Esophagus muscularis mucosa (tissue), 4 donors: ENCODE data around the gene HS6ST3. TPM values are rescaled to one million over a fixed set of nuclear protein-coding genes. Genes with fewer than 3 reads are reported as not detected.

Experiments used
- DNase-seq: peaks from one replicate; pipeline ENCODE4 v3.0.0-alpha.2; 2017; ENCODE audit errors: extremely low spot score
- H3K27ac ChIP-seq, 4 donors: fragments of 200-600 bp; sonication (generic); replicated peaks in 1 of 4; 1 replicate in 3 of 4; 2 replicates in 1 of 4; pipeline ENCODE4 v1.5.1; 2016 to 2019; ENCODE audit warnings: mild to moderate bottlenecking in 1 of 4
- H3K27me3 ChIP-seq, 4 donors: fragments of 200-600 bp; sonication (generic); one replicate each; pipeline versions ENCODE4 v1.5.1 to v1.6.0; 2016 to 2019
- H3K36me3 ChIP-seq, 4 donors: fragments of 200-600 bp; sonication (generic); one replicate each; pipeline ENCODE4 v1.5.1; 2016 to 2019
- H3K4me1 ChIP-seq, 4 donors: fragments of 200-600 bp; sonication (generic); one replicate each; pipeline ENCODE4 v1.5.1; 2016 to 2019
- H3K4me3 ChIP-seq, 4 donors: fragments of 200-600 bp; sonication (generic); 1 replicate in 2 of 4; 2 replicates in 2 of 4; pipeline ENCODE4 v1.5.1; 2016 to 2019; ENCODE audit warnings: mild to moderate bottlenecking in 4 of 4, moderate library complexity in 1 of 4
- H3K9me3 ChIP-seq, 4 donors: fragments of 200-600 bp; sonication (generic); 1 replicate in 3 of 4; 2 replicates in 1 of 4; pipeline ENCODE4 v1.5.1; 2016 to 2019
- CTCF ChIP-seq, 3 experiments: fragments of 200-600 bp in 2 of 3; fragments of 450-650 bp in 1 of 3; sonication (generic) in 2 of 3; IDR thresholded peaks; one replicate each; pipeline ENCODE4 v1.5.1; 2017 to 2019; ENCODE audit warnings: antibody characterized with exemption in 3 of 3, mild to moderate bottlenecking in 2 of 3, moderate library complexity in 1 of 3
- EP300 ChIP-seq: sonication (generic); formaldehyde crosslinking; IDR thresholded peaks from one replicate; pipeline ENCODE4 v1.6.1; 2017; ENCODE audit warnings: antibody characterized with exemption
- POLR2A ChIP-seq: fragments of 450-650 bp; IDR thresholded peaks from one replicate; pipeline ENCODE4 v1.6.1; 2017; ENCODE audit warnings: antibody characterized with exemption, moderate library complexity, mild to moderate bottlenecking, low read depth
- POLR2AphosphoS5 ChIP-seq, 2 donors: sonication (generic); formaldehyde crosslinking; IDR thresholded peaks; one replicate each; pipeline ENCODE4 v1.6.1; 2017; ENCODE audit warnings: antibody characterized with exemption in 2 of 2
- WGBS: methylation state at CpG from one replicate; pipeline ENCODE4 v1.1.5; 2018; 5-methylcytosine and 5-hydroxymethylcytosine counted together
- intact Hi-C: fragments of 100-400 bp; cut with DNase I; formaldehyde crosslinking; loops from one replicate; pipeline ENCODE4 v1.15.1; 2023
- total RNA-seq, 4 donors: library from RNA; depleted of rRNA; stranded (reverse); fragments of >200 nt; gene quantifications; one replicate each; pipeline versions ENCODE4 v1.1.0 to v1.2.1, GENCODE V29; 2016

Gene HS6ST3
- total RNA-seq, 4 donors from 2014 or later: 4.6 to 12.4 (median 7.9) TPM

- Histone ChIP-seq H3K27ac (no peak overlapping the region), H3K27me3 (no peaks in the 10 kb centered on the region), H3K36me3 (no peaks in the 10 kb centered on the region), H3K4me3 (no peak overlapping the region), H3K4me1 (no peaks in the 10 kb centered on the region), H3K9me3 (no peaks in the 10 kb centered on the region)
- DNase-seq: no peak
- 87% methylated on average over 6 of the region's 6 CpGs for WGBS
- intact Hi-C loops: no loop called here
- TF ChIP-seq CTCF (IDR thresholded peaks at IDR 0.05) (no peak), POLR2A (no peak), POLR2AphosphoS5 (IDR thresholded peaks at IDR 0.05) (no peak), EP300 (no peak)
Observed at GRCh38 chr13:96417939-96418685, 328.2 kb downstream of the HS6ST3 start.

DNA sequence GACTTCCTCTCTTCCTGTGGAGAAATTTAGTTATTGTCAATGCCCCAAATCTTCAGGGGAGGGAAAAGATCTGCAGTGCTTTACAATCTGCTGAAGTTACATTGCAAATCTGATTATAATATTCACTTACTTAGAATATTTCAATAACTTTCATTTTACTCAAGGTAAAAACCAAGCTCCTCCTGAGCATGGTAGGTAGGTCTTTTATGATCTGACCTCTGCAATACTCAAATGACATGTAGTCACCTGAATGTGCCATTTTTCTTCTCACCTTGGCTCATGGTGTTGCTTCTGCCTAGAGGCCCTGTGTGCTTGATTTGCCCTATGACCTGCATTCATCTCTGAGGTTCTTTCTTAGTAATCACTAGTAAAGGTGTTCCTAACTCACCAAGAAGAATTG, 331.4 kb downstream of the HS6ST3 start:
- H3K9me3 ChIP-seq: no peaks in the 10 kb centered on the region
- no peak overlapping the region for H3K4me3 ChIP-seq
- no peaks in the 10 kb centered on the region for H3K4me1 ChIP-seq
- DNase-seq: no peak
- H3K27me3 ChIP-seq: no peaks in the 10 kb centered on the region
- TF ChIP-seq EP300 (no peak), CTCF (IDR thresholded peaks at IDR 0.05) (no peak), POLR2A (no peak), POLR2AphosphoS5 (IDR thresholded peaks at IDR 0.05) (no peak)
- intact Hi-C loops: no loop called here
- no peak overlapping the region for H3K27ac ChIP-seq
- no peaks in the 10 kb centered on the region for H3K36me3 ChIP-seq

DNA sequence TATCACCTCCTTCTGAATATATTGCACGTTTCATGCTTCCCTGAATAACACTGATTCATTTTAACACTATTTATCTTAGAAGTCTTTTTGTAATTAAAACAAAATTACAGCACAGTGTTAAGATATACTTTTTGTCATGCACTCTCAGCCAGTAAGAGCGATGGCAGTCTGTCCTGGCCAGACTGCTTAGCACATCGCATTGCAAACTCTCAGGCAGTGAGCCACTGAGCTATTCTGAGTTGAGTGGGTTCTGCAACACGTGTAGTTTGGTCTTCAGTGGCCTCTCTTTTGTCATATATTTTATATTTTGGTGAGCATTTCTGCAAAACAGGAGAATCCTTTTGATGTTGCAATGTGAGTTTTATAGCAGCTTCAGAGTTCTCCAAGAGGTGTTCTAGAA, 332.1 kb downstream of the HS6ST3 start:
- WGBS: 69% methylated on average over 4 of the region's 4 CpGs
- TF ChIP-seq CTCF (IDR thresholded peaks at IDR 0.05) (no peak), POLR2A (no peak), EP300 (no peak), POLR2AphosphoS5 (IDR thresholded peaks at IDR 0.05) (no peak)

DNA sequence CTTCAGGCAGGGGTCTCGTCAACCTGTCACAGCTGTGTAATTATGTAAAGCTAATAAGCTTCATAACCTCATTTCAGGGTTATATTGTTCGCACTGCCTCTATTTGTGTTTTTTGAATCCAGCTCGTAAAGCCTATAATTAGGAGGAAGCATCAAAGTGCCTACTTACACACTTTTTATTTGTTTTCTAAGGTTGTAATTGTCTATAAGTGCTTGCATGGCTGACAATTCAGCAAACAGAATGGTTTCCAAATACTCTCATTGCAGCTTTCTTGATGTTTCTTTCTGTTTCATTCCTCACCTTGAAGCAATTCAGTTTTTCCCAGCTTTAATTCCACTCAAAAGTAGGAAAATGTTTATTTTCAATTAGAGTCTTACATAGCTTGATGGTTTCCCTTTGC, 336.3 kb downstream of the HS6ST3 start:
- no peaks in the 10 kb centered on the region for H3K27me3 ChIP-seq
- WGBS: 91% methylated on average over 3 of the region's 3 CpGs
- no peak for DNase-seq
- intact Hi-C loops: no loop called here
- TF ChIP-seq POLR2AphosphoS5 (IDR thresholded peaks at IDR 0.05): no peak
- no peak for TF ChIP-seq POLR2A
- no peak for TF ChIP-seq EP300
- no peak for TF ChIP-seq CTCF (IDR thresholded peaks at IDR 0.05)
- no peak overlapping the region for H3K27ac ChIP-seq
- no peaks in the 10 kb centered on the region for H3K4me1 ChIP-seq
- no peaks in the 10 kb centered on the region for H3K9me3 ChIP-seq
- no peak overlapping the region for H3K4me3 ChIP-seq
- H3K36me3 ChIP-seq: no peaks in the 10 kb centered on the region

More for the DNA sequence above, 332.1 kb downstream of the HS6ST3 start:
- no peaks in the 10 kb centered on the region for H3K36me3 ChIP-seq
- no peak overlapping the region for H3K27ac ChIP-seq
- no peaks in the 10 kb centered on the region for H3K27me3 ChIP-seq
- no peaks in the 10 kb centered on the region for H3K4me1 ChIP-seq
- H3K9me3 ChIP-seq: no peaks in the 10 kb centered on the region
- intact Hi-C loops: no loop called here
- no peak overlapping the region for H3K4me3 ChIP-seq
- no peak for DNase-seq

DNA sequence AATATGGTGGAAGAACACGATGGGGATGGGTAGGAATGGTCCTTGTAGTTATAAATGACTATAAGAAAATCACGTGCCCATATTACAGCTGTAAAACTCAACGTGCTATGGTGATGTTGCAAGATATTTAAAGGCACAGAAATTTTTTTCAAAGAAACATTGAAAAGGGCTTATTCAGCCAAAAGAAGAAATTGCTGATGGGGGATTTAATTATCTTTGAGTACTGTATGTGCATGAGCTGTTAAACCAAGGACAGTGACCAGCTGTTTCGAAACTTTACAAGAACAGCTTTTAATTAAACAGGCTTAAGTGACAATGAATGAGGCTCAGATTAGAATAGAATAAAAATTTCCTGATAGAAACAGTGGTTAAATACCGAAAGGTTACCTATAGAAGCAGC, 339.0 kb downstream of the HS6ST3 start:
- no peaks in the 10 kb centered on the region for H3K9me3 ChIP-seq
- no peak overlapping the region for H3K27ac ChIP-seq
- H3K4me1 ChIP-seq: no peaks in the 10 kb centered on the region
- intact Hi-C loops: no loop called here
- H3K4me3 ChIP-seq: no peak overlapping the region
- WGBS: 76% methylated on average over 5 of the region's 5 CpGs
- TF ChIP-seq POLR2A (no peak), CTCF (IDR thresholded peaks at IDR 0.05) (no peak), EP300 (no peak), POLR2AphosphoS5 (IDR thresholded peaks at IDR 0.05) (no peak)
- H3K36me3 ChIP-seq: no peaks in the 10 kb centered on the region
- no peaks in the 10 kb centered on the region for H3K27me3 ChIP-seq
- DNase-seq: no peak
